ENCODE results near the gene TRRAP.

The TRRAP gene

GRCh38 chr7:99029466-99030435, 151.4 kb downstream of the TRRAP start:
- Histone ChIP-seq H3K4me3 (ENCODE audit: control insufficient read depth in 1 of 7, extremely low read depth in 1 of 7, insufficient read depth in 4 of 7, low read depth in 2 of 7, low read length in 6 of 7) (no peak overlapping the region), H3K4me1 (ENCODE audit: control extremely low read depth in 1 of 4, control insufficient read depth in 4 of 4, insufficient read depth in 4 of 4, low read length in 3 of 4) (peaks cover 0 to 8% (median 0%) of the 10 kb centered on the region in 4 experiments), H3K36me3 (ENCODE audit: control insufficient read depth in 4 of 4, insufficient read depth in 4 of 4, low read length in 3 of 4) (peaks cover 31 to 75% (median 56%) of the 10 kb centered on the region in 4 experiments), H3K9me3 (ENCODE audit: control extremely low read depth in 1 of 5, control insufficient read depth in 4 of 5, insufficient read depth in 2 of 5, low read depth in 1 of 5, low read length in 4 of 5) (peaks cover 0 to 4% (median 0%) of the 10 kb centered on the region in 5 experiments), H3K27ac (ENCODE audit: insufficient read depth in 1 of 2, low read depth in 1 of 2, low read length in 2 of 2, poor library complexity in 1 of 2, severe bottlenecking in 2 of 2) (peak overlapping the region in 1 of 2 experiments; percentile 43), H3K27me3 (replicated peaks in 2 of 5; ENCODE audit: control insufficient read depth in 4 of 5, insufficient read depth in 5 of 5, low read length in 4 of 5) (no peaks in the 10 kb centered on the region)
- ChIA-PET CTCF (interaction anchor here (0.6 to 1.6 kb wide), 7 partner anchors 9 to 608 kb away, joined by 3 to 5 read pairs (median 3); no protein-coding TSS in a partner anchor), POLR2A (no interaction called here)
- WGBS (ENCODE audit: insufficient coverage), result 74% methylated on average over 8 of the region's 9 CpGs
- DNase-seq, result no peak

GRCh38 chr7:99030457-99030856, 152.1 kb downstream of the TRRAP start:
- H3K4me3 ChIP-seq (ENCODE audit: control insufficient read depth in 1 of 7, extremely low read depth in 1 of 7, insufficient read depth in 4 of 7, low read depth in 2 of 7, low read length in 6 of 7), result no peak overlapping the region
- 98% methylated on average over 6 of the region's 6 CpGs for WGBS (ENCODE audit: insufficient coverage)
- peaks cover 0 to 4% (median 0%) of the 10 kb centered on the region in 5 experiments for H3K9me3 ChIP-seq (ENCODE audit: control extremely low read depth in 1 of 5, control insufficient read depth in 4 of 5, insufficient read depth in 2 of 5, low read depth in 1 of 5, low read length in 4 of 5)
- DNase-seq, result no peak
- peaks cover 31 to 82% (median 62%) of the 10 kb centered on the region in 4 experiments for H3K36me3 ChIP-seq (ENCODE audit: control insufficient read depth in 4 of 4, insufficient read depth in 4 of 4, low read length in 3 of 4)
- ChIA-PET POLR2A (no interaction called here), CTCF (interaction anchor here (0.9 to 1.6 kb wide), 4 partner anchors 10 to 280 kb away, joined by 3 to 5 read pairs (median 4); no protein-coding TSS in a partner anchor)
- H3K27me3 ChIP-seq (replicated peaks in 2 of 5; ENCODE audit: control insufficient read depth in 4 of 5, insufficient read depth in 5 of 5, low read length in 4 of 5), result no peaks in the 10 kb centered on the region
- H3K4me1 ChIP-seq (ENCODE audit: control extremely low read depth in 1 of 4, control insufficient read depth in 4 of 4, insufficient read depth in 4 of 4, low read length in 3 of 4), result peaks cover 0 to 8% (median 0%) of the 10 kb centered on the region in 4 experiments
- H3K27ac ChIP-seq (ENCODE audit: insufficient read depth in 1 of 2, low read depth in 1 of 2, low read length in 2 of 2, poor library complexity in 1 of 2, severe bottlenecking in 2 of 2), result no peak overlapping the region

- H3K4me1 ChIP-seq (ENCODE audit: control extremely low read depth in 1 of 4, control insufficient read depth in 4 of 4, insufficient read depth in 4 of 4, low read length in 3 of 4), result peaks cover 0 to 8% (median 0%) of the 10 kb centered on the region in 4 experiments
- no peaks in the 10 kb centered on the region for H3K27me3 ChIP-seq (replicated peaks in 2 of 5; ENCODE audit: control insufficient read depth in 4 of 5, insufficient read depth in 5 of 5, low read length in 4 of 5)
- peaks cover 0 to 4% (median 0%) of the 10 kb centered on the region in 5 experiments for H3K9me3 ChIP-seq (ENCODE audit: control extremely low read depth in 1 of 5, control insufficient read depth in 4 of 5, insufficient read depth in 2 of 5, low read depth in 1 of 5, low read length in 4 of 5)
- WGBS (ENCODE audit: insufficient coverage), result 97% methylated on average over 4 of the region's 5 CpGs
- H3K36me3 ChIP-seq (ENCODE audit: control insufficient read depth in 4 of 4, insufficient read depth in 4 of 4, low read length in 3 of 4), result peaks cover 33 to 87% (median 67%) of the 10 kb centered on the region in 4 experiments
- H3K4me3 ChIP-seq (ENCODE audit: control insufficient read depth in 1 of 7, extremely low read depth in 1 of 7, insufficient read depth in 4 of 7, low read depth in 2 of 7, low read length in 6 of 7), result no peak overlapping the region
- DNase-seq, result no peak
- H3K27ac ChIP-seq (ENCODE audit: insufficient read depth in 1 of 2, low read depth in 1 of 2, low read length in 2 of 2, poor library complexity in 1 of 2, severe bottlenecking in 2 of 2), result no peak overlapping the region
- ChIA-PET POLR2A (no interaction called here), CTCF (interaction anchor here (1.2 to 1.5 kb wide), 3 partner anchors 9 to 282 kb away, joined by 3 to 5 read pairs (median 3); no protein-coding TSS in a partner anchor)
Measured at GRCh38 chr7:99030951-99031350, 152.6 kb downstream of the TRRAP start.

GRCh38 chr7:99031496-99031895, 153.2 kb downstream of the TRRAP start:
- peaks cover 0 to 8% (median 0%) of the 10 kb centered on the region in 4 experiments for H3K4me1 ChIP-seq (ENCODE audit: control extremely low read depth in 1 of 4, control insufficient read depth in 4 of 4, insufficient read depth in 4 of 4, low read length in 3 of 4)
- ChIA-PET POLR2A (no interaction called here), CTCF (interaction anchor here (1.2 kb wide), 1 partner anchor 282 kb away, joined by 3 read pairs; no protein-coding TSS in a partner anchor)
- H3K36me3 ChIP-seq (ENCODE audit: control insufficient read depth in 4 of 4, insufficient read depth in 4 of 4, low read length in 3 of 4), result peaks cover 33 to 92% (median 71%) of the 10 kb centered on the region in 4 experiments
- DNase-seq, result no peak
- H3K27me3 ChIP-seq (replicated peaks in 2 of 5; ENCODE audit: control insufficient read depth in 4 of 5, insufficient read depth in 5 of 5, low read length in 4 of 5), result no peaks in the 10 kb centered on the region
- 100% methylated on average over 5 of the region's 7 CpGs for WGBS (ENCODE audit: insufficient coverage)
- peaks cover 0 to 4% (median 0%) of the 10 kb centered on the region in 5 experiments for H3K9me3 ChIP-seq (ENCODE audit: control extremely low read depth in 1 of 5, control insufficient read depth in 4 of 5, insufficient read depth in 2 of 5, low read depth in 1 of 5, low read length in 4 of 5)
- no peak overlapping the region for H3K4me3 ChIP-seq (ENCODE audit: control insufficient read depth in 1 of 7, extremely low read depth in 1 of 7, insufficient read depth in 4 of 7, low read depth in 2 of 7, low read length in 6 of 7)
- H3K27ac ChIP-seq (ENCODE audit: insufficient read depth in 1 of 2, low read depth in 1 of 2, low read length in 2 of 2, poor library complexity in 1 of 2, severe bottlenecking in 2 of 2), result no peak overlapping the region

- CTCF ChIA-PET, result no interaction called here
- POLR2A ChIA-PET, result no interaction called here
- no peaks in the 10 kb centered on the region for H3K27me3 ChIP-seq (replicated peaks in 2 of 5; ENCODE audit: control insufficient read depth in 4 of 5, insufficient read depth in 5 of 5, low read length in 4 of 5)
- H3K36me3 ChIP-seq (ENCODE audit: control insufficient read depth in 4 of 4, insufficient read depth in 4 of 4, low read length in 3 of 4), result peaks cover 31 to 99% (median 81%) of the 10 kb centered on the region in 4 experiments
- DNase-seq, result no peak
- whole genome bisulfite sequencing (ENCODE audit: insufficient coverage), result 95% methylated on average over 15 of the region's 15 CpGs
- H3K9me3 ChIP-seq (ENCODE audit: control extremely low read depth in 1 of 5, control insufficient read depth in 4 of 5, insufficient read depth in 2 of 5, low read depth in 1 of 5, low read length in 4 of 5), result peaks cover 0 to 4% (median 0%) of the 10 kb centered on the region in 5 experiments
- H3K4me1 ChIP-seq (ENCODE audit: control extremely low read depth in 1 of 4, control insufficient read depth in 4 of 4, insufficient read depth in 4 of 4, low read length in 3 of 4), result peaks cover 0 to 8% (median 0%) of the 10 kb centered on the region in 4 experiments
- H3K27ac ChIP-seq (ENCODE audit: insufficient read depth in 1 of 2, low read depth in 1 of 2, low read length in 2 of 2, poor library complexity in 1 of 2, severe bottlenecking in 2 of 2), result no peak overlapping the region
- H3K4me3 ChIP-seq (ENCODE audit: control insufficient read depth in 1 of 7, extremely low read depth in 1 of 7, insufficient read depth in 4 of 7, low read depth in 2 of 7, low read length in 6 of 7), result no peak overlapping the region
Measured at GRCh38 chr7:99032928-99033327, 154.6 kb downstream of the TRRAP start.

- ChIA-PET CTCF (interaction anchor here (8.9 kb wide), 1 partner anchor 279 kb away, joined by 98 read pairs; no protein-coding TSS in a partner anchor), POLR2A (no interaction called here)
- Histone ChIP-seq H3K9me3 (ENCODE audit: control extremely low read depth in 1 of 5, control insufficient read depth in 4 of 5, insufficient read depth in 2 of 5, low read depth in 1 of 5, low read length in 4 of 5) (peaks cover 0 to 4% (median 0%) of the 10 kb centered on the region in 5 experiments), H3K4me1 (ENCODE audit: control extremely low read depth in 1 of 4, control insufficient read depth in 4 of 4, insufficient read depth in 4 of 4, low read length in 3 of 4) (peaks cover 0 to 8% (median 0%) of the 10 kb centered on the region in 4 experiments), H3K4me3 (ENCODE audit: control insufficient read depth in 1 of 7, extremely low read depth in 1 of 7, insufficient read depth in 4 of 7, low read depth in 2 of 7, low read length in 6 of 7) (no peak overlapping the region), H3K27ac (ENCODE audit: insufficient read depth in 1 of 2, low read depth in 1 of 2, low read length in 2 of 2, poor library complexity in 1 of 2, severe bottlenecking in 2 of 2) (no peak overlapping the region), H3K27me3 (replicated peaks in 2 of 5; ENCODE audit: control insufficient read depth in 4 of 5, insufficient read depth in 5 of 5, low read length in 4 of 5) (no peaks in the 10 kb centered on the region), H3K36me3 (ENCODE audit: control insufficient read depth in 4 of 4, insufficient read depth in 4 of 4, low read length in 3 of 4) (peaks cover 37 to 99% (median 80%) of the 10 kb centered on the region in 4 experiments)
- WGBS (ENCODE audit: insufficient coverage), result 81% methylated on average over 4 of the region's 4 CpGs
- DNase-seq, result no peak
Measured at GRCh38 chr7:99033765-99034164, 155.4 kb downstream of the TRRAP start.
